Jurkat, Clone E6-1 (cell line): Measurements from ENCODE around the gene PSG1.
"Not testable (repeated sequence)": the region's sequence is repeated elsewhere in the genome, so short reads cannot be mapped to it uniquely, and the experiment has no call there.

ENCODE experiments used
- DNase-seq: peaks from one replicate; pipeline ENCODE4 v3.0.0-alpha.2; 2011; ENCODE audit warnings: low read depth, low spot score
- H3K4me3 ChIP-seq: 2 replicates; pipeline ENCODE4 v1.5.1; 2011; ENCODE audit warnings: mild to moderate bottlenecking, low read length, control low read depth, moderate library complexity

The PSG1 gene

DNA sequence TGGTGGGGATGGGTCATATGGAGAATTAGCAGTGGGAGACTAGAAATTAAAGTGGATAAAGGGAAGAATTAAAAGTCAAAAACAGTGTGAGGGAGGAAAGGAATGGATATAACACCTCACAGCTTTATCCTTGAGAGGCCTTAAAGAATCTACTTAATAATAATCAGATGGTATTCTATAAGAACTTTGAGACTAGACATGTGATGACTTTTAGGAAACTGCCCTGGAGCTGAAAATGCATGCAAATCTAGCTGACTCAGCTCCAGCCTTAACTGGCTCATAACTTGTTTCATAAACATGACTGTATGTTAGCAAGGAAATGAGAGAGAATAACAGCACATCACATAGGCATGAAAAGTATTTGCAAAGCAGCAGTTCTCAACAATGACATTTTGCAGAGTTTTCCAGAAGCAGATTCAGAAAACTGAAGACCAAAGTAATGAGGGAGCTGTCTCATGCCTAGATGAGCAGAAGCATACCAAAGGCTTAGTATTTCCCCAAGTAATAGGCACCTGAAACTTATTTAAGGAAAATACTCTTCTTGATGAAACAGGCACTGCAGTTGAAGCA is 8.4 kb upstream of the PSG1 start:
- not testable (repeated sequence) for H3K4me3 ChIP-seq, DNase-seq

GRCh38 chr19:42882730-42883129 is 3.2 kb upstream of the PSG1 start:
- not testable (repeated sequence) for DNase-seq, H3K4me3 ChIP-seq

GRCh38 chr19:42882010-42882409 is 2.5 kb upstream of the PSG1 start:
- not testable (repeated sequence) for DNase-seq, H3K4me3 ChIP-seq

- H3K4me3 ChIP-seq, DNase-seq: not testable (repeated sequence)
Observed at GRCh38 chr19:42881279-42881678, 1.8 kb upstream of the PSG1 start.

GRCh38 chr19:42880621-42881020 is 1.1 kb upstream of the PSG1 start:
- DNase-seq, H3K4me3 ChIP-seq: not testable (repeated sequence)

GRCh38 chr19:42876596-42876995 is 2.9 kb downstream of the PSG1 start:
- not testable (repeated sequence) for DNase-seq, H3K4me3 ChIP-seq

- DNase-seq, H3K4me3 ChIP-seq: not testable (repeated sequence)
Observed at GRCh38 chr19:42875881-42876280, 3.6 kb downstream of the PSG1 start.

DNA sequence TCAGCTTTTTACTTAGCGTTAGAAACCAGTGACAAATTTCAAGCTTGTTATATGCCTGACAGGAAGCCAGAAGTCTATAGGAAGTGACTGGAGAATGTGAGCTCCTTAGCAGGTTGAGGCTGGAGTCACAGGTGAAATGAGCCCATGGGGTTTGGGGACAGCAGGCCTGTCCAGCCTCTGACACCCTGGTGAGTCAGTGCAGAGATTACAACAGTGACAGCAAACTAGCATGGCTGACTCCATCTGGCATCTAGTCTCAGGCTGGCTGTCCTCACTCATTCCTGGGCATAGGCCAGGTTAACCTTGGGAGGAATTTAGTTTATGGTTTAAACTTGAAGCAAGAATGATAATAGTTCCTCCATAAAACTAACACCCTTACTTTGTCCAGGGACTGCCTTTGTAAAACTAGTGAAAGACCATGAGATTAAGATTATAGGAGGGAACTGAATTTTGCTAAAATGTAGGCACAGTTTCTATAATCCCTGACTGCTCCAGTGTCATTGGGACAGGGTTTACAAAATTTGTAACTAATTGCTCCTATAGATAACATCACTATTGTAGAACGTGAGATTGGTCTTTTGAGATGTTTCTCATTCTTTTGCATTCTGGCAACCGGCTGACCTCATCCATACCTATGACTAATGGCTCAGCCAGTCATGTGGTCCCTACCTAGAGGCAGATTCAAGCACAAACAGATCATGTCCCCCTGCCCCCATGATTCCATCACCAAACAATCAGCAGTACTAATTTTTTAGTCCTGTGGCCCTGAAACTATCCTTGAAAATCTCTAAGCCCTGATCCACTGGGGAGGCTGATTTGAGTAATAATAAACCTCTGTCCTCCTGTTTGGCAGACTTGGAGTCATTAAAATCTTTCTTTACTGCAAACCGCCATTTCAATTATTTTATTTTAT is 4.4 kb downstream of the PSG1 start:
- not testable (repeated sequence) for H3K4me3 ChIP-seq, DNase-seq

DNA sequence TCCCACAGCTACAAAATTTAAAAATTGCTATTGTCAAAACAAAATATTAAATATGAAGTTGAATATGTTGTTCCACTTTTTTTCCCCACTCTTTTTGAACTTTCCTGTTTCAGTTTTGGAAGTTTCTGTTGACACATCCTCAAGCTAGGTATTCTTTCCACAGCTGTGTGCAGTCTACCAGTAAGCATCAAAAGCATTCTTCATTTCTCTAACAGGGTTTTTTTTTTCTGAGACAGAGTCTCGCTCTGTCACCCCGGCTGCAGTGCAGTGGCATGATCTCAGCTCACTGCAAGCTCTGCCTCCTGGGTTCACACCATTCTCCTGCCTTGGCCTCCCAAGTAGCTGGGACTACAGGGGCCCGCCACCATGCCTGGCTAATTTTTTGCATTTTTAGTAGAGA is 5.4 kb downstream of the PSG1 start:
- DNase-seq, H3K4me3 ChIP-seq: not testable (repeated sequence)

- no peak overlapping the region for H3K4me3 ChIP-seq
- no peak for DNase-seq
Observed at GRCh38 chr19:42872608-42873007, 6.9 kb downstream of the PSG1 start.

DNA sequence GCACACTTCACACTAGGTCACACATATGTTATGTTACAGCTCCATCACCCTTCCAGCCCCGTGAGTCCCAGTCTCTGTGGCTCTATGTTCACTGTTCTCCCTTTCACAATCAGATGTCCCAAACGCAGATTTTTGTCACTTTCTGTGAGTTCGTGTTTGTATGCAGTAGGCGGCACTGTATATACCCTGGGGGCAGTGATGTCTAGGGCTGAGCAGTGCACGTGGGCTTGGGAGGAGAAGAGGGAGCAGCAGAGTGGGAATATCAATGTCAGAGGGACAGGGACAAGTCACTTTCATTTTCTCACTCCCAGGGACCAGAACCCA is 22.0 kb downstream of the PSG1 start:
- H3K4me3 ChIP-seq, result no peak overlapping the region
- DNase-seq, result no peak

- DNase-seq, H3K4me3 ChIP-seq: not testable (repeated sequence)
Observed at GRCh38 chr19:42856866-42857543, 22.5 kb downstream of the PSG1 start.

- DNase-seq, H3K4me3 ChIP-seq: not testable (repeated sequence)
Observed at GRCh38 chr19:42854745-42855144, 24.8 kb downstream of the PSG1 start.

DNA sequence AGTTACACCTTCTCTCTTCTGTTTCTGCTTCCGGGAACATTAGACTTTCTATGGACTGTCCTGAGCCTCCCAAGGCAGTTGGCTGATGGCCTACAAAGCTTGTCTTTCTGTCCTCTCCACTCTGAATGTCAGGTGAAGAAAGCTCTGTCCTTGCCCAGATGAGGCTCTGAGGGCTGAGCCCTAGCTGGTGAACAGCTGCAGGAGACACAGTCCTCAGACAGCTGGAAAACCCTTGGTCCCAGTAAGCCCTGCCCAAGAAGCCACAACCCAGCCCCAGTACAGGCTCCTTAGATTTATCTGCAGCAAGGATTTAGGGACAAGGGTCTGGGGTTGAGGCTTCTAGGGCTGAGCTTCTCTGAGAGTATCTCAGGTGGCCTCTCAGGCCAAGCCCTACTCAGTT is 26.3 kb downstream of the PSG1 start:
- not testable (repeated sequence) for H3K4me3 ChIP-seq, DNase-seq

DNA sequence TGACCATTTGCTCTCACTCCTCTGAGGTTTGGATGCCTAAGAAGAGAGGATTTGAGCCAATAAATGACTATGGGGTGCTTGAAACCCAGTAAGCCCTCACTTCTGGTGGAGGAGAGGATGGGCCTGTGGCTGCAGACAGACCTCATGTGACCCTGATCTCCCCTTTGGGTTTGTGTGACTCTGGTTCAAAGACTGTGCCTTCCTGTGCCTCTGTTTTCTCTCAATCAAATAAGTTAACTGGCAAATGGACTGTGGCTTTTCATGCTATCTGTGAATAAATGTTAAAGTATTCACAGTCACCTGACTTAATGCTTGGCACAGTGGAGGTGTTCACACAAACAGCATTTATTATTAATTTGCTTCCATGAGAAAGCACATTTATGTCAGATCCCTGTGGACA is 26.7 kb downstream of the PSG1 start:
- not testable (repeated sequence) for H3K4me3 ChIP-seq, DNase-seq

GRCh38 chr19:42851718-42852280 is 27.7 kb downstream of the PSG1 start:
- DNase-seq, H3K4me3 ChIP-seq: not testable (repeated sequence)

GRCh38 chr19:42850981-42851717 is 28.4 kb downstream of the PSG1 start:
- no peak overlapping the region for H3K4me3 ChIP-seq
- no peak for DNase-seq

GRCh38 chr19:42846597-42846996 is 32.9 kb downstream of the PSG1 start:
- H3K4me3 ChIP-seq, result no peak overlapping the region
- no peak for DNase-seq

GRCh38 chr19:42843631-42844030 is 35.9 kb downstream of the PSG1 start:
- not testable (repeated sequence) for DNase-seq, H3K4me3 ChIP-seq
